Kidney epithelial cell (primary cell): ENCODE results near the gene FMN1. TPM values are rescaled to one million over a fixed set of nuclear protein-coding genes. Genes with fewer than 3 reads are reported as not detected.

Source experiments
- DNase-seq: peaks from one replicate; pipeline ENCODE4 v3.0.0-alpha.2; 2010; ENCODE audit warnings: low read depth
- H3K27me3 ChIP-seq: 2 replicates; pipeline ENCODE4 v1.6.0; 2011; ENCODE audit warnings: low read length; ENCODE audit not compliant: control insufficient read depth, insufficient read depth
- H3K36me3 ChIP-seq: 2 replicates; pipeline ENCODE4 v1.5.1; 2011; ENCODE audit warnings: low read length; ENCODE audit not compliant: control insufficient read depth, insufficient read depth
- H3K4me3 ChIP-seq: 2 replicates; pipeline ENCODE4 v1.5.1; 2011; ENCODE audit warnings: low read depth, mild to moderate bottlenecking, control low read depth, low read length
- total RNA-seq: library from RNA; depleted of rRNA; stranded (reverse); fragments of >200 nt; gene quantifications from 2 replicates; pipeline ENCODE4 v1.2.3, GENCODE V29; 2015
- TF ChIP-seq, protein P1 (sequence below): IDR thresholded peaks from 2 replicates; pipeline ENCODE4 v1.5.1; 2011; ENCODE audit warnings: mild to moderate bottlenecking, moderate library complexity, low read length, control low read depth, inconsistent platforms; ENCODE audit not compliant: insufficient read depth, poor library complexity, severe bottlenecking

FMN1 gene
- total RNA-seq, 1 donor from 2014 or later, result 4.5 TPM

DNA sequence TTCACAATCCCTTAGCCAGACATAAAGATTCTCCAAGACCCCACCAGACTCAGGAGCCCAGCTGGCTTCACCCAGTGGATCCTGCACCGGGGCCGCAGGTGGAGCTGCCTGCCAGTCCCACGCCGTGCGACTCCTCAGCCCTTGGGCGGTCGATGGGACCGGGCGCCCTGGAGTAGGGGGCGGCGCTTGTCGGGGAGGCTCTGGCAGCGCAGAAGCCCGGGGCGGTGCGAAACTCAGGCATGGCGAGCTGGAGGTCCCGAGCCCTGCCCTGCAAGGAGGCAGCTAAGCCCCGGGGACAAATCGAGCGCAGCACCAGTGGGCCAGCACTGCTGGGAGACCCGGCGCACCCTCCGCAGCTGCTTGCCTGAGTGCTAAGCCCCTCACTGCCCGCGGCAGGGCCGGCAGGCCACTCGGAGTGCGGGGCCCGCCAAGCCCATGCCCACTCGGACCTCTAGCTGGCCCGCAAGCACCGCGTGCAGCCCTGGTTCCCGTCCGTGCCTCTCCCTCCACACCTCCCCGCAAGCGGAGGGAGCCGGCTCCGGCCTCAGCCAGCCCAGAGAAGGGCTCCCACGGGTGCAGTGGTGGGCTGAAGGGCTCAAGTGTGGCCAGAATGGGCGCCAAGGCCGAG is 175.0 kb downstream of the FMN1 start:
- no peaks in the 10 kb centered on the region for H3K36me3 ChIP-seq
- no peak overlapping the region for H3K4me3 ChIP-seq
- DNase-seq, result no peak
- H3K27me3 ChIP-seq, result no peaks in the 10 kb centered on the region
- TF ChIP-seq, protein P1, sequence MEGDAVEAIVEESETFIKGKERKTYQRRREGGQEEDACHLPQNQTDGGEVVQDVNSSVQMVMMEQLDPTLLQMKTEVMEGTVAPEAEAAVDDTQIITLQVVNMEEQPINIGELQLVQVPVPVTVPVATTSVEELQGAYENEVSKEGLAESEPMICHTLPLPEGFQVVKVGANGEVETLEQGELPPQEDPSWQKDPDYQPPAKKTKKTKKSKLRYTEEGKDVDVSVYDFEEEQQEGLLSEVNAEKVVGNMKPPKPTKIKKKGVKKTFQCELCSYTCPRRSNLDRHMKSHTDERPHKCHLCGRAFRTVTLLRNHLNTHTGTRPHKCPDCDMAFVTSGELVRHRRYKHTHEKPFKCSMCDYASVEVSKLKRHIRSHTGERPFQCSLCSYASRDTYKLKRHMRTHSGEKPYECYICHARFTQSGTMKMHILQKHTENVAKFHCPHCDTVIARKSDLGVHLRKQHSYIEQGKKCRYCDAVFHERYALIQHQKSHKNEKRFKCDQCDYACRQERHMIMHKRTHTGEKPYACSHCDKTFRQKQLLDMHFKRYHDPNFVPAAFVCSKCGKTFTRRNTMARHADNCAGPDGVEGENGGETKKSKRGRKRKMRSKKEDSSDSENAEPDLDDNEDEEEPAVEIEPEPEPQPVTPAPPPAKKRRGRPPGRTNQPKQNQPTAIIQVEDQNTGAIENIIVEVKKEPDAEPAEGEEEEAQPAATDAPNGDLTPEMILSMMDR, result no peak

DNA sequence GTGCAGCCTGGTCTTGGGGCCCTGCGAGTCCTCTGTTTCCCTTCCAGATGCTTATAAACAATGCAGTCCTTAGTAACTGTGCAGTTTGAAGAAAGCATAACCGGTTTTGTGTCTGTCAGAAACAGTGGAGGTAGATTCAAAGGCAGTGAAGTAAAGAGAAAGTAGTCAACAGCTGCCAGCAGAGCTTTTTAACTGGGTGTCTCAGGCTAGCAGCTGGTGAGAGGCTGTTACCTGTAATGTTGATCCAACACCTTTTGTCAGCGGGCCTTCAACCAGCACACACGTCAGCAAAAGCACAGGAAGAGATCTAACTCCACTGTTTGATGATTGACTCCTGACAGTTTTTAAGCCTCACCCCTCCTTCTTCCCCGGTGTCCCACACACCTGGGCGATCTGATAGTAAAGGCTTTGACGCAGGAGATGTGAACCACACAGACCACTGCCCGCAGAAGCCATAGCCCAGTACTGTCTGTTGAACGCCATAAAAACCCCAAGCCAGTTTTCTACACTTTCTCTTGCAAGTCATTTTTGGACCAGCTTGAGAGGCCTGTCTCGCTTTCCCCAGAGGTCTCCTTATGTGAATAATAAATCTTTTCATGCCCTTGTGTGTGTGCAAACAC is 178.0 kb downstream of the FMN1 start:
- Histone ChIP-seq H3K36me3 (no peaks in the 10 kb centered on the region), H3K27me3 (no peaks in the 10 kb centered on the region), H3K4me3 (no peak overlapping the region)
- TF ChIP-seq, protein P1, result no peak
- no peak for DNase-seq

DNA sequence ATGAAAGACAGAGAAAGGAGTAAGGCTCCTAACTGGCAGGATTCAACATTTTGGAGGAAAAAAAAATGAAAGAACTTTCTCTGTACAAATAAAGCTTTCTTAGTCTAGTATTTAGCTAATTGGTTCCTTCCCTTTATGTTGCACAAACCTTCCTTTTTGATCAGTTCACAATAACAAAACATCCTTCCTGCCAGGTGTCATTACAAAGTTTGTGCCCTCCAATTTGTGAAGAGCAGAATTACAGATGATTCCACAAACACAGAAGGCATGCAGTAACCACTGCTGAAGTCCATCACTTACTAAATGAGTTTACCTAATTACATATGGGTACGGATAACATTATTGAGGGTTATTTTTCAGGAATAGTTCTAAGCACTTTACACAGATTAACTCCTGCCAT is 179.9 kb downstream of the FMN1 start:
- H3K27me3 ChIP-seq, result no peaks in the 10 kb centered on the region
- H3K4me3 ChIP-seq, result no peak overlapping the region
- TF ChIP-seq, protein P1, result no peak
- H3K36me3 ChIP-seq, result no peaks in the 10 kb centered on the region
- no peak for DNase-seq

DNA sequence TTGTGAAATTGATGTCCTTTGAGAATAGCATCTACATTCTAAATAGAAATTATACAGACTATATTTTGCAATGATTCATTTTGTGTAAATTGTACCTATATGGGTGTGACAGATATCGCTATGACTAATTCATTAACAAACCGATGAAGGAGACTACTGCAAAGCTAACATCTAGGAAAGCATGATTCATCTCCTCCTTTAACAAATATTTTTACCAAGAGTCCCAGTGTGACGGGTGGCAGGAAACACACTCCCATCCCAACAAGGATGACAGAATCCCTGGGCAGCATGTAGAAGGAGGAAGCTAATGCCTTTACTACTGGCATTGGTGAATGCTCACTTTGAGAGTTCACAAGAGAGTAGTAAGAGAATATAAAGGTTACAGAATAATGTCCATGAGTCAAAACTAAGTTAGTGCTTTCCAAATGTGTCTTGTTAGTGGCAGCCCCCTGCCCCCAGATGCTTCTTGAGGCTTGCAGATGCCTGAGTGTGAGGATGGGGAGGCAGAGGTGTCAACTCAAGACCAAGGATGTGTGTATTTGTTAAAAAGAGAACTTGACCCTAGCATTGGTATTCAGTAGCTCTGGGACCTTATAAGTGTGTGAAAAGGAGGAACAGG is 180.6 kb downstream of the FMN1 start:
- TF ChIP-seq, protein P1, result no peak
- H3K36me3 ChIP-seq, result no peaks in the 10 kb centered on the region
- H3K4me3 ChIP-seq, result no peak overlapping the region
- peak; percentile 49 for DNase-seq
- H3K27me3 ChIP-seq, result no peaks in the 10 kb centered on the region

DNA sequence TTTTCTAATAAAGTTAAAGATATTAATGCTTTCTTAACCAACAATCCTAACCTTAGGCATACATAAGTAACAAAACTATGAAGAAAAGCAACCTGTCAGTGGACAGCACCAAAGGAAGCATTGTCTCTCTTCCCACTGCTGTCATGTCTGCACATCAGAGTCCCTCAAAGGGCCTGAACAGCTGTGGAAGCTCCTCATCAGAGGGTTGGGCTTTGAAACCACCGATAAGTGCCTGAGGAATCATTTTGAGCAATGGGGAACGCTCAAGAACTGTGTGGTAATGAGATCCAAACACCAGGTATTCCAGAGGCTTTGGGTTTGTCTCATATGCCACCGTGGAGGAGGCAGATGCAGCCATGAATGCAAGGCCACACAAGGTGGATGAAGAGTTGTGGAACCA is 182.5 kb downstream of the FMN1 start:
- DNase-seq, result no peak
- Histone ChIP-seq H3K4me3 (no peak overlapping the region), H3K36me3 (no peaks in the 10 kb centered on the region), H3K27me3 (no peaks in the 10 kb centered on the region)
- TF ChIP-seq, protein P1, result no peak
